Measurements from ENCODE around the gene IGFL4. TPM values are rescaled to one million over a fixed set of nuclear protein-coding genes. Genes with fewer than 3 reads are reported as not detected.

IGFL4 gene
- total and polyA plus RNA-seq, 2 donors from 2014 or later = not detected

GRCh38 chr19:46076031-46076880 lies 35.5 kb upstream of the IGFL4 start:
- peaks cover 0 to 3% (median 0%) of the 10 kb centered on the region in 3 donors for H3K4me1 ChIP-seq (ENCODE audit: control insufficient read depth in 2 of 3, insufficient read depth in 2 of 3, low read depth in 1 of 3, low read length in 3 of 3)
- no peak for TF ChIP-seq CTCF (IDR thresholded peaks at IDR 0.05; ENCODE audit: borderline replicate concordance, extremely low read depth, insufficient read depth)
- no peak overlapping the region for H3K4me3 ChIP-seq (ENCODE audit: low read length in 3 of 3)
- FAIRE-seq (no peak), DNase-seq (no peak)
- H3K27me3 ChIP-seq (ENCODE audit: control insufficient read depth, insufficient read depth, low read length) = peaks cover 31% of the 10 kb centered on the region
- no peak overlapping the region for H3K9ac ChIP-seq (ENCODE audit: low read length in 3 of 3)
- H3K27ac ChIP-seq (ENCODE audit: low read depth in 2 of 2, low read length in 2 of 2) = no peak overlapping the region
- no peaks in the 10 kb centered on the region for H3K36me3 ChIP-seq (ENCODE audit: control insufficient read depth in 2 of 3, insufficient read depth in 3 of 3, low read length in 3 of 3)
- intact Hi-C loops (cut with DNase I) = loop anchor here (5.0 kb wide), 1 partner anchor 111 kb away; no protein-coding TSS in a partner anchor
- no peaks in the 10 kb centered on the region for H3K9me3 ChIP-seq (ENCODE audit: control insufficient read depth in 2 of 3, insufficient read depth in 1 of 3, low read length in 3 of 3)

GRCh38 chr19:46073268-46073922 lies 32.6 kb upstream of the IGFL4 start:
- no peaks in the 10 kb centered on the region for H3K36me3 ChIP-seq (ENCODE audit: control insufficient read depth in 2 of 3, insufficient read depth in 3 of 3, low read length in 3 of 3)
- no peaks in the 10 kb centered on the region for H3K9me3 ChIP-seq (ENCODE audit: control insufficient read depth in 2 of 3, insufficient read depth in 1 of 3, low read length in 3 of 3)
- H3K4me3 ChIP-seq (ENCODE audit: low read length in 3 of 3) = no peak overlapping the region
- peaks cover 0 to 3% (median 0%) of the 10 kb centered on the region in 3 donors for H3K4me1 ChIP-seq (ENCODE audit: control insufficient read depth in 2 of 3, insufficient read depth in 2 of 3, low read depth in 1 of 3, low read length in 3 of 3)
- no peak overlapping the region for H3K27ac ChIP-seq (ENCODE audit: low read depth in 2 of 2, low read length in 2 of 2)
- peaks cover 27% of the 10 kb centered on the region for H3K27me3 ChIP-seq (ENCODE audit: control insufficient read depth, insufficient read depth, low read length)
- no peak for TF ChIP-seq CTCF (IDR thresholded peaks at IDR 0.05; ENCODE audit: borderline replicate concordance, extremely low read depth, insufficient read depth)
- intact Hi-C loops (cut with DNase I) = no loop called here
- no peak for FAIRE-seq
- no peak for DNase-seq
- no peak overlapping the region for H3K9ac ChIP-seq (ENCODE audit: low read length in 3 of 3)

GRCh38 chr19:46069806-46070341 lies 29.1 kb upstream of the IGFL4 start:
- Histone ChIP-seq H3K27me3 (ENCODE audit: control insufficient read depth, insufficient read depth, low read length) (peaks cover 4% of the 10 kb centered on the region), H3K36me3 (ENCODE audit: control insufficient read depth in 2 of 3, insufficient read depth in 3 of 3, low read length in 3 of 3) (no peaks in the 10 kb centered on the region), H3K4me1 (ENCODE audit: control insufficient read depth in 2 of 3, insufficient read depth in 2 of 3, low read depth in 1 of 3, low read length in 3 of 3) (no peaks in the 10 kb centered on the region), H3K9ac (ENCODE audit: low read length in 3 of 3) (no peak overlapping the region), H3K9me3 (ENCODE audit: control insufficient read depth in 2 of 3, insufficient read depth in 1 of 3, low read length in 3 of 3) (no peaks in the 10 kb centered on the region), H3K27ac (ENCODE audit: low read depth in 2 of 2, low read length in 2 of 2) (no peak overlapping the region), H3K4me3 (ENCODE audit: low read length in 3 of 3) (no peak overlapping the region)
- no peak for TF ChIP-seq CTCF (IDR thresholded peaks at IDR 0.05; ENCODE audit: borderline replicate concordance, extremely low read depth, insufficient read depth)
- DNase-seq = no peak
- intact Hi-C loops (cut with DNase I) = no loop called here
- no peak for FAIRE-seq
